ENCODE results near the gene PCDHGB5. TPM values are rescaled to one million over a fixed set of nuclear protein-coding genes. Genes with fewer than 3 reads are reported as not detected.
"Not testable (repeated sequence)": the region's sequence is repeated elsewhere in the genome, so short reads cannot be mapped to it uniquely, and the experiment has no call there.

Gene PCDHGB5
- total RNA-seq, 1 donor from 2014 or later = 3.7 TPM

DNA sequence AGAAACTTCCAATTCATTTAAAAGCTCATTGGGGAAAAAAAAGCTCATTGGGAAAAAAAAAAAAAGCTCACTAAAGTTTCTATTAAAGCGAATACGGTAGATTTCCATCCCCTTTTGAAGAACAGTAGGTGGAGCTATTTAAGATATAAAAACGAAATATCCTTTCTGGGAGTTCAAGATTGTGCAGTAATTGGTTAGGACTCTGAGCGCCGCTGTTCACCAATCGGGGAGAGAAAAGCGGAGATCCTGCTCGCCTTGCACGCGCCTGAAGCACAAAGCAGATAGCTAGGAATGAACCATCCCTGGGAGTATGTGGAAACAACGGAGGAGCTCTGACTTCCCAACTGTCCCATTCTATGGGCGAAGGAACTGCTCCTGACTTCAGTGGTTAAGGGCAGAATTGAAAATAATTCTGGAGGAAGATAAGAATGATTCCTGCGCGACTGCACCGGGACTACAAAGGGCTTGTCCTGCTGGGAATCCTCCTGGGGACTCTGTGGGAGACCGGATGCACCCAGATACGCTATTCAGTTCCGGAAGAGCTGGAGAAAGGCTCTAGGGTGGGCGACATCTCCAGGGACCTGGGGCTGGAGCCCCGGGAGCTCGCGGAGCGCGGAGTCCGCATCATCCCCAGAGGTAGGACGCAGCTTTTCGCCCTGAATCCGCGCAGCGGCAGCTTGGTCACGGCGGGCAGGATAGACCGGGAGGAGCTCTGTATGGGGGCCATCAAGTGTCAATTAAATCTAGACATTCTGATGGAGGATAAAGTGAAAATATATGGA is 32.8 kb downstream of the PCDHGB5 start, which contains the start of gene PCDHGA12:
PCDHGA12 (plus strand) TSS at position 176 of the 782 bp plus-strand sequence; CDS start at position 429, 253 bp downstream.
- Histone ChIP-seq H3F3A (ENCODE audit: low read depth) (peaks cover 17% of the 10 kb centered on the region), H3K36me3 (peaks cover 30% of the 10 kb centered on the region), H2AFZ (replicated peaks) (no peak within 1 kb of the TSS), H3K4me3 (no peak within 1 kb of the TSS), H3K27me3 (no peaks in the 10 kb centered on the region), H3K4me2 (no peak within 1 kb of the TSS), H3K9me3 (ENCODE audit: low read depth) (peaks cover 40% of the 10 kb centered on the region), H3K9ac (no peak within 1 kb of the TSS), H4K20me1 (ENCODE audit: low read depth) (no peaks in the 10 kb centered on the region), H3K27ac (no peak within 1 kb of the TSS), H3K4me1 (no peaks in the 10 kb centered on the region), H3K79me2 (ENCODE audit: low read depth) (no peaks in the 10 kb centered on the region)
- Mint-ChIP-seq H3K27ac (no peak within 1 kb of the TSS), H3K27me3 (ENCODE audit: insufficient read depth, low read depth) (peaks cover 17% of the 10 kb centered on the region), H3K9me3 (peaks cover 82% of the 10 kb centered on the region), H3K4me1 (no peaks in the 10 kb centered on the region), H3K4me3 (no peak within 1 kb of the TSS), H3K36me3 (peaks cover 69% of the 10 kb centered on the region)
- no peak for TF ChIP-seq EZH2 (IDR thresholded peaks at IDR 0.05)
- no peak for TF ChIP-seq EZH2phosphoT487 (IDR thresholded peaks at IDR 0.05)
- TF ChIP-seq, protein P1, sequence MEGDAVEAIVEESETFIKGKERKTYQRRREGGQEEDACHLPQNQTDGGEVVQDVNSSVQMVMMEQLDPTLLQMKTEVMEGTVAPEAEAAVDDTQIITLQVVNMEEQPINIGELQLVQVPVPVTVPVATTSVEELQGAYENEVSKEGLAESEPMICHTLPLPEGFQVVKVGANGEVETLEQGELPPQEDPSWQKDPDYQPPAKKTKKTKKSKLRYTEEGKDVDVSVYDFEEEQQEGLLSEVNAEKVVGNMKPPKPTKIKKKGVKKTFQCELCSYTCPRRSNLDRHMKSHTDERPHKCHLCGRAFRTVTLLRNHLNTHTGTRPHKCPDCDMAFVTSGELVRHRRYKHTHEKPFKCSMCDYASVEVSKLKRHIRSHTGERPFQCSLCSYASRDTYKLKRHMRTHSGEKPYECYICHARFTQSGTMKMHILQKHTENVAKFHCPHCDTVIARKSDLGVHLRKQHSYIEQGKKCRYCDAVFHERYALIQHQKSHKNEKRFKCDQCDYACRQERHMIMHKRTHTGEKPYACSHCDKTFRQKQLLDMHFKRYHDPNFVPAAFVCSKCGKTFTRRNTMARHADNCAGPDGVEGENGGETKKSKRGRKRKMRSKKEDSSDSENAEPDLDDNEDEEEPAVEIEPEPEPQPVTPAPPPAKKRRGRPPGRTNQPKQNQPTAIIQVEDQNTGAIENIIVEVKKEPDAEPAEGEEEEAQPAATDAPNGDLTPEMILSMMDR (IDR thresholded peaks at IDR 0.05) = no peak
- no peak for DNase-seq (ENCODE audit: low spot score)

DNA sequence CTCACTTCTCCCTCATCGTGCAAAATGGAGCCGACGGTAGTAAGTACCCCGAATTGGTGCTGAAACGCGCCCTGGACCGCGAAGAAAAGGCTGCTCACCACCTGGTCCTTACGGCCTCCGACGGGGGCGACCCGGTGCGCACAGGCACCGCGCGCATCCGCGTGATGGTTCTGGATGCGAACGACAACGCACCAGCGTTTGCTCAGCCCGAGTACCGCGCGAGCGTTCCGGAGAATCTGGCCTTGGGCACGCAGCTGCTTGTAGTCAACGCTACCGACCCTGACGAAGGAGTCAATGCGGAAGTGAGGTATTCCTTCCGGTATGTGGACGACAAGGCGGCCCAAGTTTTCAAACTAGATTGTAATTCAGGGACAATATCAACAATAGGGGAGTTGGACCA is 33.5 kb downstream of the PCDHGB5 start:
- Histone ChIP-seq H3K9ac (no peak overlapping the region), H3K4me2 (no peak overlapping the region), H3K27ac (no peak overlapping the region), H2AFZ (replicated peaks) (no peak overlapping the region), H3K9me3 (ENCODE audit: low read depth) (peaks cover 34% of the 10 kb centered on the region), H3K27me3 (no peaks in the 10 kb centered on the region), H3K4me1 (no peaks in the 10 kb centered on the region), H4K20me1 (ENCODE audit: low read depth) (no peaks in the 10 kb centered on the region), H3K79me2 (ENCODE audit: low read depth) (no peaks in the 10 kb centered on the region), H3F3A (ENCODE audit: low read depth) (peaks cover 17% of the 10 kb centered on the region), H3K36me3 (peaks cover 23% of the 10 kb centered on the region), H3K4me3 (no peak overlapping the region)
- peaks cover 17% of the 10 kb centered on the region for H3K27me3 Mint-ChIP-seq (ENCODE audit: insufficient read depth, low read depth)
- H3K27ac Mint-ChIP-seq = no peak overlapping the region
- TF ChIP-seq EZH2 (IDR thresholded peaks at IDR 0.05) = no peak
- TF ChIP-seq, protein P1 (IDR thresholded peaks at IDR 0.05) = no peak
- TF ChIP-seq EZH2phosphoT487 (IDR thresholded peaks at IDR 0.05) = no peak
- H3K9me3 Mint-ChIP-seq = peaks cover 76% of the 10 kb centered on the region
- H3K36me3 Mint-ChIP-seq = peaks cover 63% of the 10 kb centered on the region
- H3K4me1 Mint-ChIP-seq = no peaks in the 10 kb centered on the region
- no peak for DNase-seq (ENCODE audit: low spot score)
- H3K4me3 Mint-ChIP-seq = no peak overlapping the region

DNA sequence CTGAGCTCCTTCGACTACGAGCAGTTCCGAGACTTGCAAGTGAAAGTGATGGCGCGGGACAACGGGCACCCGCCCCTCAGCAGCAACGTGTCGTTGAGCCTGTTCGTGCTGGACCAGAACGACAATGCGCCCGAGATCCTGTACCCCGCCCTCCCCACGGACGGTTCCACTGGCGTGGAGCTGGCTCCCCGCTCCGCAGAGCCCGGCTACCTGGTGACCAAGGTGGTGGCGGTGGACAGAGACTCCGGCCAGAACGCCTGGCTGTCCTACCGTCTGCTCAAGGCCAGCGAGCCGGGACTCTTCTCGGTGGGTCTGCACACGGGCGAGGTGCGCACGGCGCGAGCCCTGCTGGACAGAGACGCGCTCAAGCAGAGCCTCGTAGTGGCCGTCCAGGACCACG is 34.6 kb downstream of the PCDHGB5 start:
- H3K4me3 ChIP-seq; H3K4me2 ChIP-seq; H3K4me3 Mint-ChIP-seq; H3K9ac ChIP-seq; H3K79me2 ChIP-seq (ENCODE audit: low read depth); H3K4me1 Mint-ChIP-seq; H2AFZ ChIP-seq (replicated peaks); H3K4me1 ChIP-seq; H4K20me1 ChIP-seq (ENCODE audit: low read depth); H3K27me3 ChIP-seq; DNase-seq (ENCODE audit: low spot score); H3K27ac Mint-ChIP-seq; H3K27ac ChIP-seq: not testable (repeated sequence)
- Histone ChIP-seq H3K9me3 (ENCODE audit: low read depth) (peaks cover 29% of the 10 kb centered on the region), H3K36me3 (peaks cover 20% of the 10 kb centered on the region), H3F3A (ENCODE audit: low read depth) (peaks cover 17% of the 10 kb centered on the region)
- Mint-ChIP-seq H3K36me3 (peaks cover 59% of the 10 kb centered on the region), H3K27me3 (ENCODE audit: insufficient read depth, low read depth) (peaks cover 17% of the 10 kb centered on the region), H3K9me3 (peaks cover 75% of the 10 kb centered on the region)

DNA sequence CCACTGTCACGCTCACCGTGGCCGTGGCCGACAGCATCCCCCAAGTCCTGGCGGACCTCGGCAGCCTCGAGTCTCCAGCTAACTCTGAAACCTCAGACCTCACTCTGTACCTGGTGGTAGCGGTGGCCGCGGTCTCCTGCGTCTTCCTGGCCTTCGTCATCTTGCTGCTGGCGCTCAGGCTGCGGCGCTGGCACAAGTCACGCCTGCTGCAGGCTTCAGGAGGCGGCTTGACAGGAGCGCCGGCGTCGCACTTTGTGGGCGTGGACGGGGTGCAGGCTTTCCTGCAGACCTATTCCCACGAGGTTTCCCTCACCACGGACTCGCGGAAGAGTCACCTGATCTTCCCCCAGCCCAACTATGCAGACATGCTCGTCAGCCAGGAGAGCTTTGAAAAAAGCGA is 35.0 kb downstream of the PCDHGB5 start:
- H3K9me3 Mint-ChIP-seq = peaks cover 75% of the 10 kb centered on the region
- H3K36me3 Mint-ChIP-seq = peaks cover 56% of the 10 kb centered on the region

More for the DNA sequence above, 35.0 kb downstream of the PCDHGB5 start:
- not testable (repeated sequence) for H3K79me2 ChIP-seq (ENCODE audit: low read depth); H3K4me2 ChIP-seq; H3K4me3 ChIP-seq; H4K20me1 ChIP-seq (ENCODE audit: low read depth); H3K4me1 ChIP-seq; H3K4me3 Mint-ChIP-seq; H3K4me1 Mint-ChIP-seq; H3K27me3 ChIP-seq; H3K9ac ChIP-seq; H3K27ac ChIP-seq; DNase-seq (ENCODE audit: low spot score); H2AFZ ChIP-seq (replicated peaks); H3K27ac Mint-ChIP-seq
- H3F3A ChIP-seq (ENCODE audit: low read depth) = peaks cover 17% of the 10 kb centered on the region
- H3K36me3 ChIP-seq = peaks cover 20% of the 10 kb centered on the region
- H3K27me3 Mint-ChIP-seq (ENCODE audit: insufficient read depth, low read depth) = peaks cover 17% of the 10 kb centered on the region
- peaks cover 29% of the 10 kb centered on the region for H3K9me3 ChIP-seq (ENCODE audit: low read depth)

All from neural progenitor cell (in vitro differentiated cells).